Hematopoietic multipotent progenitor cell treated with erythropoietin and hydrocortisone succinate and interleukin-3 and kit ligand, for 4 days (in vitro differentiated cells): ENCODE measurements around the gene RHOT1.

Source experiments
- DNase-seq: peaks from one replicate; pipeline ENCODE4 v3.0.0-alpha.2; 2015

RHOT1 gene

GRCh38 chr17:32274643-32275042 is 132.3 kb downstream of the RHOT1 start:
- DNase-seq = no peak
